ENCODE results near the gene PEX7.
"Not testable (repeated sequence)": the region's sequence is repeated elsewhere in the genome, so short reads cannot be mapped to it uniquely, and the experiment has no call there.

The PEX7 gene

DNA sequence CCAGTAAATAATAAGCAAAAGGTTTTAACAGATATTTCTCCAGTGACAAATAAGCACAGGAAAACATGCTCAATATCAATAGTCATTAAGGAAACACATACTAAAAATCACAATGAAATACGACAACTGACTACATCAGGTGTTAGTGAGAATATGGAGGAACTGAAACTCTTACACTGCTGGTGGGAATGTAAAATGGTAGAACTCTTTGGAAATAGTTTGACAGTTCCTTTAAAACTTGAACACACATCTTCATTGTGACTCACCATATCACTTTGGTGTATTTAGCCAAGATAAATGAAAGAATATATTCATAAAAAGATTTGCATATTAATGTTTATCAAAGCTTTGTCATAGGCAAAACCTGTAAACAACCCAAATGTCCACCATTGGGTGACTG is 18.8 kb upstream of the PEX7 start:
- no peak overlapping the region for H2AFZ ChIP-seq
- H3K4me1 ChIP-seq: no peaks in the 10 kb centered on the region
- no peaks in the 10 kb centered on the region for H3K27me3 ChIP-seq (ENCODE audit: control insufficient read depth, insufficient read depth, low read length)
- no peak overlapping the region for H3K9ac ChIP-seq
- no peaks in the 10 kb centered on the region for H3K79me2 ChIP-seq
- H3K9me3 ChIP-seq (ENCODE audit: control insufficient read depth, low read length): no peaks in the 10 kb centered on the region
- no peaks in the 10 kb centered on the region for H3K36me3 ChIP-seq (ENCODE audit: control insufficient read depth, insufficient read depth, low read length)
- TF ChIP-seq, protein P1, sequence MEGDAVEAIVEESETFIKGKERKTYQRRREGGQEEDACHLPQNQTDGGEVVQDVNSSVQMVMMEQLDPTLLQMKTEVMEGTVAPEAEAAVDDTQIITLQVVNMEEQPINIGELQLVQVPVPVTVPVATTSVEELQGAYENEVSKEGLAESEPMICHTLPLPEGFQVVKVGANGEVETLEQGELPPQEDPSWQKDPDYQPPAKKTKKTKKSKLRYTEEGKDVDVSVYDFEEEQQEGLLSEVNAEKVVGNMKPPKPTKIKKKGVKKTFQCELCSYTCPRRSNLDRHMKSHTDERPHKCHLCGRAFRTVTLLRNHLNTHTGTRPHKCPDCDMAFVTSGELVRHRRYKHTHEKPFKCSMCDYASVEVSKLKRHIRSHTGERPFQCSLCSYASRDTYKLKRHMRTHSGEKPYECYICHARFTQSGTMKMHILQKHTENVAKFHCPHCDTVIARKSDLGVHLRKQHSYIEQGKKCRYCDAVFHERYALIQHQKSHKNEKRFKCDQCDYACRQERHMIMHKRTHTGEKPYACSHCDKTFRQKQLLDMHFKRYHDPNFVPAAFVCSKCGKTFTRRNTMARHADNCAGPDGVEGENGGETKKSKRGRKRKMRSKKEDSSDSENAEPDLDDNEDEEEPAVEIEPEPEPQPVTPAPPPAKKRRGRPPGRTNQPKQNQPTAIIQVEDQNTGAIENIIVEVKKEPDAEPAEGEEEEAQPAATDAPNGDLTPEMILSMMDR (IDR thresholded peaks at IDR 0.05): no peak
- H3K4me2 ChIP-seq (ENCODE audit: low read length): no peak overlapping the region
- no peak overlapping the region for H3K4me3 ChIP-seq (ENCODE audit: low read depth, low read length)
- H3K27ac ChIP-seq: no peak overlapping the region

- Histone ChIP-seq H3K9me3 (ENCODE audit: control insufficient read depth, low read length) (no peaks in the 10 kb centered on the region), H3K79me2 (no peaks in the 10 kb centered on the region), H3K27ac (no peak overlapping the region), H3K27me3 (ENCODE audit: control insufficient read depth, insufficient read depth, low read length) (no peaks in the 10 kb centered on the region), H3K9ac (no peak overlapping the region), H2AFZ (no peak overlapping the region), H3K36me3 (ENCODE audit: control insufficient read depth, insufficient read depth, low read length) (no peaks in the 10 kb centered on the region), H3K4me3 (ENCODE audit: low read depth, low read length) (no peak overlapping the region), H3K4me1 (no peaks in the 10 kb centered on the region), H3K4me2 (ENCODE audit: low read length) (no peak overlapping the region)
- TF ChIP-seq, protein P1 (IDR thresholded peaks at IDR 0.05): no peak
Measured at GRCh38 chr6:136809091-136809860, 13.1 kb upstream of the PEX7 start.

DNA sequence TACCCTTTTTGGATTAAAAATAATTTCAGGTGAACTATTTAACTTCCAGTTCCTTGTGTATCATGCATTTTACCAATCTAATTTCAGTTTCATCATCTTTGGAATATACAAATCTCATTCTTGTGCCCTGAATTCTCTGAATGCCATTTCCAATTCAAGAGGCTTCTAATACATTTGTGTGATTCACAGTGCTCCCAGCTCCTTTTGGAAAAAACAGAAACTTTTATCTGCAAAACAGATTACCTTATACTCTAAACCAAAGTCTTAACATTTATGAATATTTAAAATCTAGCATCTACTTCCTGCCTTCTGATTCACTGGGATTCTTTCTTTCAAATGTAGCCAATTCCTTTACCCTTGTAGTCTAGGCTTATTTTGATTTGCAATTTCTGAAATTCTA is 11.1 kb upstream of the PEX7 start:
- H3K9ac ChIP-seq: no peak overlapping the region
- H3K4me1 ChIP-seq: no peaks in the 10 kb centered on the region
- H3K27me3 ChIP-seq (ENCODE audit: control insufficient read depth, insufficient read depth, low read length): no peaks in the 10 kb centered on the region
- no peak overlapping the region for H3K27ac ChIP-seq
- no peak overlapping the region for H3K4me3 ChIP-seq (ENCODE audit: low read depth, low read length)
- H3K79me2 ChIP-seq: no peaks in the 10 kb centered on the region
- no peaks in the 10 kb centered on the region for H3K36me3 ChIP-seq (ENCODE audit: control insufficient read depth, insufficient read depth, low read length)
- no peak overlapping the region for H2AFZ ChIP-seq
- TF ChIP-seq, protein P1 (IDR thresholded peaks at IDR 0.05): no peak
- no peaks in the 10 kb centered on the region for H3K9me3 ChIP-seq (ENCODE audit: control insufficient read depth, low read length)
- no peak overlapping the region for H3K4me2 ChIP-seq (ENCODE audit: low read length)

- Histone ChIP-seq H3K27ac (no peak overlapping the region), H2AFZ (no peak overlapping the region), H3K36me3 (ENCODE audit: control insufficient read depth, insufficient read depth, low read length) (no peaks in the 10 kb centered on the region), H3K4me1 (no peaks in the 10 kb centered on the region), H3K4me3 (ENCODE audit: low read depth, low read length) (no peak overlapping the region), H3K9me3 (ENCODE audit: control insufficient read depth, low read length) (no peaks in the 10 kb centered on the region), H3K4me2 (ENCODE audit: low read length) (no peak overlapping the region), H3K79me2 (no peaks in the 10 kb centered on the region), H3K27me3 (ENCODE audit: control insufficient read depth, insufficient read depth, low read length) (no peaks in the 10 kb centered on the region), H3K9ac (no peak overlapping the region)
- TF ChIP-seq, protein P1 (IDR thresholded peaks at IDR 0.05): no peak
Measured at GRCh38 chr6:136812174-136812573, 10.2 kb upstream of the PEX7 start.

GRCh38 chr6:136815608-136816007 is 6.8 kb upstream of the PEX7 start:
- H3K27me3 ChIP-seq (ENCODE audit: control insufficient read depth, insufficient read depth, low read length); H3K4me3 ChIP-seq (ENCODE audit: low read depth, low read length); H2AFZ ChIP-seq; H3K79me2 ChIP-seq; H3K9me3 ChIP-seq (ENCODE audit: control insufficient read depth, low read length); H3K4me2 ChIP-seq (ENCODE audit: low read length); H3K27ac ChIP-seq; H3K9ac ChIP-seq; H3K36me3 ChIP-seq (ENCODE audit: control insufficient read depth, insufficient read depth, low read length); H3K4me1 ChIP-seq: not testable (repeated sequence)
